Neural progenitor cell (in vitro differentiated cells): Measurements from ENCODE around the gene CNTNAP2. TPM values are rescaled to one million over a fixed set of nuclear protein-coding genes. Genes with fewer than 3 reads are reported as not detected.

ENCODE experiments used
- DNase-seq: peaks from one replicate; pipeline ENCODE4 v3.0.0-alpha.2; 2016; ENCODE audit warnings: low spot score
- H2AFZ ChIP-seq: fragments of 200-600 bp; sonication (generic); replicated peaks from 2 replicates; pipeline ENCODE4 v1.6.1; 2016; ENCODE audit warnings: antibody characterized with exemption
- H3F3A ChIP-seq: fragments of 200-600 bp; sonication (generic); 2 replicates; pipeline ENCODE4 v1.6.1; 2016; ENCODE audit warnings: antibody characterized with exemption, low read depth
- H3K27ac ChIP-seq: fragments of 200-600 bp; sonication (generic); 2 replicates; pipeline ENCODE4 v1.5.1; 2016; ENCODE audit warnings: mild to moderate bottlenecking
- H3K27me3 ChIP-seq: fragments of 200-600 bp; sonication (generic); 2 replicates; pipeline ENCODE4 v1.6.1; 2016; ENCODE audit warnings: mild to moderate bottlenecking, moderate library complexity
- H3K36me3 ChIP-seq: fragments of 200-600 bp; sonication (generic); 2 replicates; pipeline ENCODE4 v1.5.1; 2016
- H3K4me1 ChIP-seq: fragments of 200-600 bp; sonication (generic); 2 replicates; pipeline ENCODE4 v1.6.1; 2016; ENCODE audit warnings: mixed run types
- H3K4me2 ChIP-seq: fragments of 200-600 bp; sonication (generic); 2 replicates; pipeline ENCODE4 v1.6.1; 2016
- H3K4me3 ChIP-seq: fragments of 200-600 bp; sonication (generic); 2 replicates; pipeline ENCODE4 v1.5.1; 2016
- H3K79me2 ChIP-seq: fragments of 200-600 bp; sonication (generic); 2 replicates; pipeline ENCODE4 v1.6.1; 2016; ENCODE audit warnings: low read depth
- H3K9ac ChIP-seq: fragments of 200-600 bp; sonication (generic); 2 replicates; pipeline ENCODE4 v1.6.1; 2016
- H3K9me3 ChIP-seq: fragments of 200-600 bp; sonication (generic); 2 replicates; pipeline ENCODE4 v1.5.1; 2016; ENCODE audit warnings: low read depth
- H4K20me1 ChIP-seq: fragments of 200-600 bp; sonication (generic); 2 replicates; pipeline ENCODE4 v1.6.1; 2016; ENCODE audit warnings: low read depth
- H3K27ac Mint-ChIP-seq: 3 replicates; pipeline ENCODE4 v1.8.0; 2021; ENCODE audit warnings: mixed read lengths
- H3K27me3 Mint-ChIP-seq: 2 replicates; pipeline ENCODE4 v1.8.0; 2022; ENCODE audit warnings: low read depth, mild to moderate bottlenecking, inconsistent platforms, moderate library complexity, mixed read lengths; ENCODE audit not compliant: insufficient read depth
- H3K36me3 Mint-ChIP-seq: 3 replicates; pipeline ENCODE4 v1.8.0; 2021; ENCODE audit warnings: mixed read lengths
- H3K4me1 Mint-ChIP-seq: 3 replicates; pipeline ENCODE4 v1.8.0; 2021; ENCODE audit warnings: mixed read lengths
- H3K4me3 Mint-ChIP-seq: 3 replicates; pipeline ENCODE4 v1.8.0; 2021; ENCODE audit warnings: mild to moderate bottlenecking, moderate library complexity, mixed read lengths
- H3K9me3 Mint-ChIP-seq: 3 replicates; pipeline ENCODE4 v1.8.0; 2020; ENCODE audit warnings: mixed read lengths
- CTCF ChIP-seq: fragments of 200-600 bp; sonication (generic); IDR thresholded peaks from 2 replicates; pipeline ENCODE4 v1.5.1; 2017; ENCODE audit warnings: antibody characterized with exemption, mild to moderate bottlenecking
- EZH2 ChIP-seq: fragments of 200-600 bp; sonication (generic); IDR thresholded peaks from 2 replicates; pipeline ENCODE4 v1.6.1; 2017; ENCODE audit warnings: antibody characterized with exemption, mild to moderate bottlenecking, moderate library complexity
- EZH2phosphoT487 ChIP-seq: fragments of 200-600 bp; sonication (generic); IDR thresholded peaks from 2 replicates; pipeline ENCODE4 v1.6.1; 2017; ENCODE audit warnings: antibody characterized with exemption
- total RNA-seq: library from RNA; depleted of rRNA; stranded (reverse); fragments of >200 nt; gene quantifications from 2 replicates; pipeline ENCODE4 v1.2.3, GENCODE V29; 2015; ENCODE audit warnings: low replicate concordance

The CNTNAP2 gene
- total RNA-seq, 1 donor from 2014 or later, result 126 TPM

- Mint-ChIP-seq H3K36me3 (no peaks in the 10 kb centered on the region), H3K4me3 (no peak overlapping the region), H3K27ac (no peak overlapping the region), H3K27me3 (no peaks in the 10 kb centered on the region), H3K4me1 (peaks cover 3% of the 10 kb centered on the region), H3K9me3 (no peaks in the 10 kb centered on the region)
- DNase-seq, result no peak
- Histone ChIP-seq H3K9me3 (no peaks in the 10 kb centered on the region), H3K9ac (no peak overlapping the region), H2AFZ (no peak overlapping the region), H3K4me3 (no peak overlapping the region), H3K4me2 (no peak overlapping the region), H3K27ac (no peak overlapping the region), H3K27me3 (no peaks in the 10 kb centered on the region), H3K36me3 (no peaks in the 10 kb centered on the region), H4K20me1 (no peaks in the 10 kb centered on the region), H3K79me2 (no peaks in the 10 kb centered on the region), H3F3A (no peaks in the 10 kb centered on the region), H3K4me1 (peaks cover 6% of the 10 kb centered on the region)
- TF ChIP-seq CTCF (no peak), EZH2phosphoT487 (no peak), EZH2 (no peak)
These were observed 582.5 kb downstream of the CNTNAP2 start for GRCh38 chr7:146698995-146699610.

GRCh38 chr7:146700015-146700560 is 583.5 kb downstream of the CNTNAP2 start:
- peaks cover 3% of the 10 kb centered on the region for H3K4me1 Mint-ChIP-seq
- Histone ChIP-seq H3K36me3 (no peaks in the 10 kb centered on the region), H3K4me2 (no peak overlapping the region), H3F3A (no peaks in the 10 kb centered on the region), H3K27me3 (no peaks in the 10 kb centered on the region), H4K20me1 (no peaks in the 10 kb centered on the region), H3K9me3 (no peaks in the 10 kb centered on the region), H3K27ac (no peak overlapping the region), H2AFZ (no peak overlapping the region), H3K9ac (no peak overlapping the region), H3K79me2 (no peaks in the 10 kb centered on the region), H3K4me3 (no peak overlapping the region), H3K4me1 (peaks cover 6% of the 10 kb centered on the region)
- H3K27me3 Mint-ChIP-seq, result no peaks in the 10 kb centered on the region
- H3K27ac Mint-ChIP-seq, result no peak overlapping the region
- no peak for DNase-seq
- no peaks in the 10 kb centered on the region for H3K36me3 Mint-ChIP-seq
- no peak overlapping the region for H3K4me3 Mint-ChIP-seq
- no peak for TF ChIP-seq EZH2phosphoT487
- TF ChIP-seq CTCF, result no peak
- TF ChIP-seq EZH2, result no peak
- H3K9me3 Mint-ChIP-seq, result no peaks in the 10 kb centered on the region

- H3K79me2 ChIP-seq, result no peaks in the 10 kb centered on the region
- Mint-ChIP-seq H3K4me1 (peaks cover 3% of the 10 kb centered on the region), H3K36me3 (no peaks in the 10 kb centered on the region), H3K27me3 (no peaks in the 10 kb centered on the region), H3K9me3 (no peaks in the 10 kb centered on the region), H3K4me3 (no peak overlapping the region), H3K27ac (no peak overlapping the region)
- H3K4me3 ChIP-seq, result no peak overlapping the region
- no peaks in the 10 kb centered on the region for H3K36me3 ChIP-seq
- no peak overlapping the region for H2AFZ ChIP-seq
- H3K27ac ChIP-seq, result no peak overlapping the region
- H3K9ac ChIP-seq, result no peak overlapping the region
- H3K9me3 ChIP-seq, result no peaks in the 10 kb centered on the region
- no peaks in the 10 kb centered on the region for H3F3A ChIP-seq
- DNase-seq, result peak; percentile 42
- H3K4me2 ChIP-seq, result no peak overlapping the region
- H3K4me1 ChIP-seq, result peaks cover 6% of the 10 kb centered on the region
- TF ChIP-seq CTCF (no peak), EZH2 (no peak), EZH2phosphoT487 (no peak)
- H4K20me1 ChIP-seq, result no peaks in the 10 kb centered on the region
- H3K27me3 ChIP-seq, result no peaks in the 10 kb centered on the region
These were observed 584.6 kb downstream of the CNTNAP2 start for GRCh38 chr7:146701166-146701565.
